ENCODE results near the gene LAMTOR2. TPM values are rescaled to one million over a fixed set of nuclear protein-coding genes. Genes with fewer than 3 reads are reported as not detected.

The LAMTOR2 gene
- total and polyA plus RNA-seq, 9 of the 15 experiments (the other 6 are each of a cell fraction or from before 2014, with no cell fraction given), result 39.0 to 161 (median 74.6) TPM

- TF ChIP-seq AFF4 (CRISPR knock-in tag; IDR thresholded peaks at IDR 0.05) (0 out of 2 replicates have a peak, but pooled peaks have one; percentile 1), STAT5A (IDR thresholded peaks at IDR 0.05; ENCODE audit: borderline replicate concordance, low read length) (no peak), ZNF57 (CRISPR knock-in tag; IDR thresholded peaks at IDR 0.05) (no peak), MGA (IDR thresholded peaks at IDR 0.05) (peak; percentile 52), HDAC8 (tag; IDR thresholded peaks at IDR 0.05) (no peak), HINFP (tag; conservative IDR thresholded peaks at IDR 0.05; ENCODE audit: low read depth) (no peak; the same call in 1 of the 2 replicates)
These were observed at the start of gene LAMTOR2 (continued) for GRCh38 chr1:156054500-156055280.
